SJSA1 (cell line): Measurements from ENCODE around the gene NAA16. TPM values are rescaled to one million over a fixed set of nuclear protein-coding genes. Genes with fewer than 3 reads are reported as not detected.

Experiments used
- DNase-seq, 2 experiments: peaks; one replicate each; pipeline ENCODE4 v3.0.0-alpha.2; 2015 to 2020; ENCODE audit warnings: low spot score in 2 of 2, low read depth in 1 of 2
- H3K27ac ChIP-seq: fragments of 250-450 bp; sonication (Bioruptor Pico); 2 replicates; pipeline ENCODE4 v1.5.1; 2020; ENCODE audit warnings: mild to moderate bottlenecking, moderate library complexity
- H3K27me3 ChIP-seq: fragments of 250-450 bp; sonication (Bioruptor Pico); replicated peaks from 2 replicates; pipeline ENCODE4 v1.5.1; 2020; ENCODE audit warnings: mild to moderate bottlenecking, moderate library complexity
- H3K36me3 ChIP-seq: fragments of 250-450 bp; sonication (Bioruptor Pico); 2 replicates; pipeline ENCODE4 v1.5.1; 2020; ENCODE audit warnings: mild to moderate bottlenecking
- H3K4me1 ChIP-seq: fragments of 250-450 bp; sonication (Bioruptor Pico); replicated peaks from 2 replicates; pipeline ENCODE4 v1.6.1; 2021; ENCODE audit warnings: mild to moderate bottlenecking
- H3K4me3 ChIP-seq: fragments of 250-450 bp; sonication (Bioruptor Pico); 2 replicates; pipeline ENCODE4 v1.5.1; 2020; ENCODE audit warnings: mild to moderate bottlenecking
- H3K9me3 ChIP-seq: fragments of 250-450 bp; sonication (Bioruptor Pico); replicated peaks from 2 replicates; pipeline ENCODE4 v1.5.1; 2020; ENCODE audit warnings: mild to moderate bottlenecking
- total RNA-seq: library from RNA; depleted of rRNA; stranded (reverse); fragments of >200 nt; shearing (Covaris generic); gene quantifications from 2 replicates; pipeline ENCODE4 v1.2.3, GENCODE V29; 2014

The NAA16 gene
- total RNA-seq, 1 experiment from 2014 or later = 12.8 TPM

GRCh38 chr13:41291246-41291645, 19.8 kb upstream of the NAA16 start:
- H3K36me3 ChIP-seq = no peaks in the 10 kb centered on the region
- no peaks in the 10 kb centered on the region for H3K9me3 ChIP-seq
- no peaks in the 10 kb centered on the region for H3K4me1 ChIP-seq
- H3K27me3 ChIP-seq = no peaks in the 10 kb centered on the region
- no peak overlapping the region for H3K4me3 ChIP-seq
- H3K27ac ChIP-seq = no peak overlapping the region
- DNase-seq = no peak

GRCh38 chr13:41293272-41293671, 17.8 kb upstream of the NAA16 start:
- no peak for DNase-seq
- Histone ChIP-seq H3K36me3 (no peaks in the 10 kb centered on the region), H3K9me3 (no peaks in the 10 kb centered on the region), H3K4me3 (no peak overlapping the region), H3K4me1 (no peaks in the 10 kb centered on the region), H3K27me3 (no peaks in the 10 kb centered on the region), H3K27ac (no peak overlapping the region)

- H3K4me1 ChIP-seq = no peaks in the 10 kb centered on the region
- DNase-seq = no peak
- no peaks in the 10 kb centered on the region for H3K36me3 ChIP-seq
- no peak overlapping the region for H3K27ac ChIP-seq
- H3K9me3 ChIP-seq = no peaks in the 10 kb centered on the region
- no peak overlapping the region for H3K4me3 ChIP-seq
- H3K27me3 ChIP-seq = no peaks in the 10 kb centered on the region
Measured at GRCh38 chr13:41294914-41295313, 16.2 kb upstream of the NAA16 start.

- Histone ChIP-seq H3K4me3 (no peak overlapping the region), H3K27me3 (no peaks in the 10 kb centered on the region), H3K9me3 (no peaks in the 10 kb centered on the region), H3K27ac (no peak overlapping the region), H3K36me3 (no peaks in the 10 kb centered on the region), H3K4me1 (no peaks in the 10 kb centered on the region)
- no peak for DNase-seq
Measured at GRCh38 chr13:41295973-41296372, 15.1 kb upstream of the NAA16 start.

- Histone ChIP-seq H3K27me3 (no peaks in the 10 kb centered on the region), H3K4me1 (no peaks in the 10 kb centered on the region), H3K36me3 (no peaks in the 10 kb centered on the region), H3K4me3 (no peak overlapping the region), H3K9me3 (no peaks in the 10 kb centered on the region), H3K27ac (no peak overlapping the region)
- DNase-seq = no peak
Measured at GRCh38 chr13:41296879-41297646, 14.0 kb upstream of the NAA16 start.

- Histone ChIP-seq H3K27ac (no peak overlapping the region), H3K4me3 (no peak overlapping the region), H3K27me3 (no peaks in the 10 kb centered on the region), H3K4me1 (no peaks in the 10 kb centered on the region), H3K9me3 (no peaks in the 10 kb centered on the region), H3K36me3 (no peaks in the 10 kb centered on the region)
- DNase-seq = no peak
Measured at GRCh38 chr13:41299316-41300094, 11.6 kb upstream of the NAA16 start.

GRCh38 chr13:41302743-41303142, 8.3 kb upstream of the NAA16 start:
- peaks cover 8% of the 10 kb centered on the region; the same call in 1 of the 2 replicates for H3K4me1 ChIP-seq
- H3K27ac ChIP-seq = no peak overlapping the region
- no peaks in the 10 kb centered on the region for H3K9me3 ChIP-seq
- no peak for DNase-seq
- no peak overlapping the region for H3K4me3 ChIP-seq
- H3K27me3 ChIP-seq = no peaks in the 10 kb centered on the region
- H3K36me3 ChIP-seq = no peaks in the 10 kb centered on the region

- Histone ChIP-seq H3K9me3 (no peaks in the 10 kb centered on the region), H3K4me3 (no peak overlapping the region), H3K27ac (no peak overlapping the region), H3K36me3 (no peaks in the 10 kb centered on the region), H3K27me3 (no peaks in the 10 kb centered on the region), H3K4me1 (peaks cover 8% of the 10 kb centered on the region; the same call in 1 of the 2 replicates)
- no peak for DNase-seq
Measured at GRCh38 chr13:41304551-41304950, 6.5 kb upstream of the NAA16 start.

- Histone ChIP-seq H3K4me3 (no peak overlapping the region), H3K27me3 (no peaks in the 10 kb centered on the region), H3K4me1 (peaks cover 8% of the 10 kb centered on the region; the same call in 1 of the 2 replicates), H3K36me3 (peaks cover 4% of the 10 kb centered on the region; the same call in 1 of the 2 replicates), H3K27ac (no peak overlapping the region), H3K9me3 (no peaks in the 10 kb centered on the region)
- DNase-seq = peak in 1 of 2 experiments; percentile 4
Measured at GRCh38 chr13:41306271-41307145, 4.6 kb upstream of the NAA16 start.

- no peak overlapping the region for H3K27ac ChIP-seq
- H3K4me3 ChIP-seq = no peak overlapping the region
- H3K4me1 ChIP-seq = peaks cover 8% of the 10 kb centered on the region; the same call in 1 of the 2 replicates
- H3K36me3 ChIP-seq = peaks cover 6% of the 10 kb centered on the region; the same call in 1 of the 2 replicates
- H3K27me3 ChIP-seq = no peaks in the 10 kb centered on the region
- H3K9me3 ChIP-seq = no peaks in the 10 kb centered on the region
- DNase-seq = no peak
Measured at GRCh38 chr13:41307884-41308640, 3.0 kb upstream of the NAA16 start.

- H3K27ac ChIP-seq = peak overlapping the region; percentile 57
- peaks cover 6% of the 10 kb centered on the region; the same call in 1 of the 2 replicates for H3K4me1 ChIP-seq
- peaks cover 6% of the 10 kb centered on the region; the same call in 1 of the 2 replicates for H3K36me3 ChIP-seq
- DNase-seq = peak in 1 of 2 experiments; percentile 41
- H3K4me3 ChIP-seq = peak overlapping the region; percentile 67
- no peaks in the 10 kb centered on the region for H3K9me3 ChIP-seq
- no peaks in the 10 kb centered on the region for H3K27me3 ChIP-seq
Measured at GRCh38 chr13:41311406-41312175, 524 bp downstream of the NAA16 start.

- peak; percentile 48 to 52 for DNase-seq
Measured at GRCh38 chr13:41312176-41312500, 1.1 kb downstream of the NAA16 start.

More at GRCh38 chr13:41312176-41312500, 1.1 kb downstream of the NAA16 start:
- Histone ChIP-seq H3K27ac (peak overlapping the region; percentile 57), H3K4me1 (peaks cover under 1% of the 10 kb centered on the region; the same call in 1 of the 2 replicates), H3K9me3 (no peaks in the 10 kb centered on the region), H3K36me3 (peaks cover 6% of the 10 kb centered on the region; the same call in 1 of the 2 replicates), H3K27me3 (no peaks in the 10 kb centered on the region), H3K4me3 (peak overlapping the region; percentile 67)
